H1 (cell line): ENCODE measurements around the gene MRPS27. TPM values are rescaled to one million over a fixed set of nuclear protein-coding genes. Genes with fewer than 3 reads are reported as not detected.

Source experiments
- CTCF ChIA-PET: fragments of 300-600 bp; sonication (Branson Sonifier 250); formaldehyde crosslinking; loops from one replicate; lab custom pipeline; 2021; ENCODE audit not compliant: partially characterized antibody; lab: Charles Lee
- POLR2A ChIA-PET: fragments of 300-600 bp; sonication (Branson Sonifier 250); formaldehyde crosslinking; loops from one replicate; lab custom pipeline; 2021; ENCODE audit warnings: inconsistent platforms; ENCODE audit not compliant: partially characterized antibody; lab: Charles Lee
- DNase-seq, 2 experiments: peaks; one replicate each; pipeline versions ENCODE4 v3.0.0 to v3.0.0-alpha.2; 2010 to 2022; ENCODE audit warnings: low spot score in 2 of 2, low read depth in 1 of 2, mixed read lengths in 1 of 2
- FAIRE-seq: peaks from 2 replicates; lab custom pipeline; 2011; peaks lifted over from hg19 to GRCh38; lab: Jason Lieb, UNC
- H2AFZ ChIP-seq: 2 replicates; pipeline ENCODE4 v1.8.1; 2012; ENCODE audit warnings: low read length, inconsistent platforms
- H2AK5ac ChIP-seq: 2 replicates; pipeline ENCODE4 v1.6.1; 2013; ENCODE audit warnings: low read depth, low read length
- H2BK120ac ChIP-seq: replicated peaks from 2 replicates; pipeline ENCODE3; 2013; ENCODE audit warnings: low read depth, low read length, inconsistent platforms
- H2BK12ac ChIP-seq: 2 replicates; pipeline ENCODE4 v1.6.1; 2013; ENCODE audit warnings: low read depth, low read length
- H2BK15ac ChIP-seq: 2 replicates; pipeline ENCODE4 v1.6.1; 2013; ENCODE audit warnings: low read length
- H2BK20ac ChIP-seq: 2 replicates; pipeline ENCODE4 v1.6.1; 2013; ENCODE audit warnings: low read length
- H2BK5ac ChIP-seq: 2 replicates; pipeline ENCODE4 v1.6.1; 2013; ENCODE audit warnings: low read depth, low read length
- H3K14ac ChIP-seq: 2 replicates; pipeline ENCODE4 v1.6.1; 2013; ENCODE audit warnings: inconsistent platforms; ENCODE audit not compliant: insufficient read length
- H3K18ac ChIP-seq: 2 replicates; pipeline ENCODE4 v1.6.1; 2013; ENCODE audit warnings: low read length; ENCODE audit errors: extremely low read depth
- H3K23ac ChIP-seq: 2 replicates; pipeline ENCODE4 v1.6.1; 2013; ENCODE audit warnings: inconsistent platforms; ENCODE audit not compliant: insufficient read length
- H3K23me2 ChIP-seq: 2 replicates; pipeline ENCODE4 v1.6.1; 2013; ENCODE audit warnings: low read depth, low read length
- H3K27ac ChIP-seq: 2 replicates; pipeline ENCODE4 v1.6.1; 2011; ENCODE audit warnings: low read depth, low read length, inconsistent platforms
- H3K27me3 ChIP-seq, 4 experiments: replicated peaks in 1 of 4; 1 replicate in 1 of 4; 2 replicates in 3 of 4; pipeline versions ENCODE4 v1.6.1 to v1.8.1; 2011 to 2013; ENCODE audit warnings: low read length in 3 of 4, mild to moderate bottlenecking in 3 of 4, inconsistent platforms in 2 of 4, mixed read lengths in 2 of 4, moderate library complexity in 1 of 4; ENCODE audit not compliant: control insufficient read depth in 3 of 4, insufficient read depth in 3 of 4; ENCODE audit errors: extremely low read depth in 1 of 4
- H3K36me3 ChIP-seq, 4 experiments: 2 replicates each; pipeline versions ENCODE4 v1.6.1 to v1.8.1; 2011 to 2013; ENCODE audit warnings: mild to moderate bottlenecking in 4 of 4, low read length in 3 of 4, moderate library complexity in 2 of 4, control low read depth in 1 of 4, inconsistent platforms in 1 of 4; ENCODE audit not compliant: insufficient read depth in 4 of 4, control insufficient read depth in 2 of 4
- H3K4ac ChIP-seq: replicated peaks from 2 replicates; pipeline ENCODE3; 2013; ENCODE audit warnings: low read length, low read depth, mixed read lengths, inconsistent platforms; ENCODE audit not compliant: insufficient read length
- H3K4me1 ChIP-seq, 4 experiments: replicated peaks in 1 of 4; 1 replicate in 1 of 4; 2 replicates in 3 of 4; pipeline versions ENCODE4 v1.6.1 to v1.8.1; 2011 to 2013; ENCODE audit warnings: low read length in 3 of 4, inconsistent platforms in 2 of 4, mixed read lengths in 1 of 4; ENCODE audit not compliant: insufficient read depth in 4 of 4, control insufficient read depth in 3 of 4
- H3K4me2 ChIP-seq, 2 experiments: 2 replicates each; pipeline versions ENCODE4 v1.6.1 to v1.8.1; 2011 to 2013; ENCODE audit warnings: low read depth in 2 of 2, low read length in 2 of 2, control low read depth in 1 of 2, inconsistent platforms in 1 of 2, mild to moderate bottlenecking in 1 of 2; ENCODE audit not compliant: insufficient read depth in 1 of 2
- H3K4me3 ChIP-seq, 4 experiments: fragments of 200-600, 300-600 bp in 1 of 4; sonication (generic), shearing (Covaris generic), sonication (Bioruptor Twin) in 1 of 4; 2 replicates each; pipeline versions ENCODE4 v1.5.1 to v1.8.1; 2011 to 2016; ENCODE audit warnings: low read length in 4 of 4, low read depth in 3 of 4, control low read depth in 2 of 4, inconsistent platforms in 2 of 4, mild to moderate bottlenecking in 2 of 4, mixed read lengths in 1 of 4, moderate library complexity in 1 of 4; ENCODE audit not compliant: insufficient read depth in 2 of 4; ENCODE audit errors: extremely low read depth in 1 of 4
- H3K56ac ChIP-seq: replicated peaks from 2 replicates; pipeline ENCODE3; 2013; ENCODE audit warnings: low read depth, mild to moderate bottlenecking, mixed read lengths, low read length, inconsistent platforms; ENCODE audit not compliant: insufficient read length
- H3K79me1 ChIP-seq: 2 replicates; pipeline ENCODE4 v1.6.1; 2013; ENCODE audit warnings: low read depth, low read length, control low read depth
- H3K79me2 ChIP-seq, 2 experiments: 2 replicates each; pipeline versions ENCODE4 v1.6.1 to v1.8.1; 2012 to 2013; ENCODE audit warnings: low read length in 2 of 2, mild to moderate bottlenecking in 2 of 2, inconsistent platforms in 1 of 2; ENCODE audit not compliant: insufficient read depth in 2 of 2, control insufficient read depth in 1 of 2
- H3K9ac ChIP-seq, 4 experiments: replicated peaks in 1 of 4; 1 replicate in 1 of 4; 2 replicates in 3 of 4; pipeline versions ENCODE4 v1.6.1 to v1.8.1; 2011 to 2013; ENCODE audit warnings: low read depth in 3 of 4, low read length in 3 of 4, control low read depth in 2 of 4, mild to moderate bottlenecking in 2 of 4, moderate library complexity in 2 of 4, inconsistent platforms in 1 of 4; ENCODE audit errors: extremely low read depth in 1 of 4
- H3K9me3 ChIP-seq, 2 experiments: 2 replicates each; pipeline versions ENCODE4 v1.6.1 to v1.8.1; 2012 to 2013; ENCODE audit warnings: mild to moderate bottlenecking in 2 of 2, moderate library complexity in 2 of 2, control low read depth in 1 of 2, inconsistent platforms in 1 of 2, low read depth in 1 of 2, low read length in 1 of 2, mixed read lengths in 1 of 2; ENCODE audit not compliant: insufficient read depth in 2 of 2
- H4K20me1 ChIP-seq, 2 experiments: replicated peaks in 1 of 2; 2 replicates each; pipeline versions ENCODE3 to v1.8.1; 2011 to 2013; ENCODE audit warnings: inconsistent platforms in 2 of 2, low read length in 2 of 2, mild to moderate bottlenecking in 1 of 2; ENCODE audit not compliant: insufficient read depth in 2 of 2, control insufficient read depth in 1 of 2
- H4K5ac ChIP-seq: 2 replicates; pipeline ENCODE4 v1.6.1; 2013; ENCODE audit warnings: low read length, low read depth, mixed read lengths, inconsistent platforms; ENCODE audit not compliant: insufficient read length
- H4K8ac ChIP-seq: 2 replicates; pipeline ENCODE4 v1.8.0; 2013; ENCODE audit warnings: mild to moderate bottlenecking, moderate library complexity, low read length, inconsistent platforms; ENCODE audit not compliant: insufficient read depth; ENCODE audit errors: extremely low read depth
- H4K91ac ChIP-seq: replicated peaks from 2 replicates; pipeline ENCODE3; 2013; ENCODE audit warnings: low read length, mixed read lengths, inconsistent platforms; ENCODE audit not compliant: insufficient read length
- WGBS, 2 experiments: shearing (Covaris generic) in 1 of 2; methylation state at CpG; one replicate each; pipeline versions ENCODE4 v1.1.6 to v1.1.7; 2013 to 2015; ENCODE audit warnings: low lambda C conversion rate in 2 of 2, mixed read lengths in 2 of 2, inconsistent platforms in 1 of 2, low coverage in 1 of 2, missing lambda C conversion rate in 1 of 2; ENCODE audit not compliant: insufficient replicate concordance in 2 of 2, insufficient coverage in 1 of 2, insufficient read length in 1 of 2; ENCODE audit errors: extremely low coverage in 1 of 2, missing lambda C conversion rate in 1 of 2; 5-methylcytosine and 5-hydroxymethylcytosine counted together
- polyA plus RNA-seq, 7 experiments: library from polyadenylated mRNA; depleted of rRNA in 3 of 7; stranded (reverse) in 5 of 7; unstranded in 2 of 7; fragments of >200 nt in 5 of 7; fragments of 200-250 nt in 2 of 7; gene quantifications; 1 replicate in 5 of 7; 2 replicates in 1 of 7; 4 replicates in 1 of 7; pipeline versions ENCODE4 v1.2.1 to v1.2.3, GENCODE V29; 2011 to 2013; ENCODE audit warnings: missing spikeins in 2 of 7, mixed read lengths in 2 of 7
- total RNA-seq: library from RNA; stranded (reverse); fragmentation: NEBNext Ultra II Directional; extraction: Animal tissue kit (Norgen Biotek cat#: 25700); gene quantifications from 2 replicates; pipeline ENCODE4 v1.2.1, GENCODE V29; 2021

Gene MRPS27
- total and polyA plus RNA-seq, 2 of the 8 experiments (the other 6 are each of a cell fraction or from before 2014, with no cell fraction given): 93.2 to 102 TPM

GRCh38 chr5:72185496-72186329 lies 134.3 kb downstream of the MRPS27 start:
- H4K8ac ChIP-seq: no peak overlapping the region
- H2BK15ac ChIP-seq: no peak overlapping the region
- H3K27me3 ChIP-seq: no peaks in the 10 kb centered on the region
- H4K5ac ChIP-seq: no peak overlapping the region
- H3K9me3 ChIP-seq: no peaks in the 10 kb centered on the region
- H2BK12ac ChIP-seq: no peak overlapping the region
- H3K18ac ChIP-seq: no peak overlapping the region
- no peak for DNase-seq
- H3K56ac ChIP-seq: no peak overlapping the region
- no peak overlapping the region for H2BK120ac ChIP-seq
- H2BK5ac ChIP-seq: no peak overlapping the region
- no peak overlapping the region for H3K27ac ChIP-seq
- peaks cover 2 to 10% (median 6%) of the 10 kb centered on the region in 4 experiments; a peak in 6 of 7 replicates for H3K4me1 ChIP-seq
- H3K23me2 ChIP-seq: no peaks in the 10 kb centered on the region
- H4K91ac ChIP-seq: no peak overlapping the region
- no peak overlapping the region for H3K4ac ChIP-seq
- no peaks in the 10 kb centered on the region for H3K79me2 ChIP-seq
- H2BK20ac ChIP-seq: no peak overlapping the region
- H4K20me1 ChIP-seq: peaks cover 1 to 3% of the 10 kb centered on the region in 2 experiments
- no peak overlapping the region for H2AK5ac ChIP-seq
- no peak overlapping the region for H3K23ac ChIP-seq
- H3K9ac ChIP-seq: no peak overlapping the region
- POLR2A ChIA-PET: no interaction called here
- H3K4me3 ChIP-seq: no peak overlapping the region
- H3K4me2 ChIP-seq: no peak overlapping the region
- 92% methylated on average over 10 of the region's 10 CpGs; no CpG with 5 or more reads in 1 of the 2 experiments for WGBS, 2 experiments
- H2AFZ ChIP-seq: no peak overlapping the region
- no peak overlapping the region for H3K14ac ChIP-seq
- FAIRE-seq: no peak
- no peaks in the 10 kb centered on the region; the same call in 1 of the 2 replicates for H3K79me1 ChIP-seq
- peaks cover 6 to 47% (median 22%) of the 10 kb centered on the region in 4 experiments for H3K36me3 ChIP-seq
- CTCF ChIA-PET: interaction anchor here (2.9 kb wide), 1 partner anchor 60 kb away, joined by 8 read pairs; no protein-coding TSS in a partner anchor
